ENCODE measurements around the gene P2RY12. TPM values are rescaled to one million over a fixed set of nuclear protein-coding genes. Genes with fewer than 3 reads are reported as not detected.

Gene P2RY12
- polyA plus RNA-seq, 2 of the 4 experiments (the other 2 are of a cell fraction) = not detected

GRCh38 chr3:151377768-151378385 lies 6.7 kb downstream of the P2RY12 start:
- FAIRE-seq = no peak
- no peak for DNase-seq (ENCODE audit: low read depth in 1 of 2, low spot score in 1 of 2)
- H3K27ac ChIP-seq = no peak overlapping the region
- no peak for ATAC-seq
- H3K4me3 ChIP-seq = no peak overlapping the region
- H3K4me2 ChIP-seq = no peak overlapping the region
- TF ChIP-seq HDAC2 (IDR thresholded peaks at IDR 0.05) (no peak), ZSCAN20 (CRISPR knock-in tag; IDR thresholded peaks at IDR 0.05) (no peak), BCL3 (IDR thresholded peaks at IDR 0.05) (no peak), FOSB (CRISPR knock-in tag; IDR thresholded peaks at IDR 0.05) (no peak), HOXB13 (CRISPR knock-in tag; IDR thresholded peaks at IDR 0.05; ENCODE audit: low read depth) (no peak), CHD4 (IDR thresholded peaks at IDR 0.05; ENCODE audit: borderline replicate concordance) (no peak), ZC3H11A (IDR thresholded peaks at IDR 0.05) (no peak)
- WGBS (ENCODE audit: missing lambda C conversion rate) = 79% methylated on average over 8 of the region's 8 CpGs
- CTCF ChIA-PET = no interaction called here
- no peaks in the 10 kb centered on the region for H3K9me3 ChIP-seq
- POLR2A ChIA-PET = no interaction called here
- no peaks in the 10 kb centered on the region for H3K4me1 ChIP-seq

DNA sequence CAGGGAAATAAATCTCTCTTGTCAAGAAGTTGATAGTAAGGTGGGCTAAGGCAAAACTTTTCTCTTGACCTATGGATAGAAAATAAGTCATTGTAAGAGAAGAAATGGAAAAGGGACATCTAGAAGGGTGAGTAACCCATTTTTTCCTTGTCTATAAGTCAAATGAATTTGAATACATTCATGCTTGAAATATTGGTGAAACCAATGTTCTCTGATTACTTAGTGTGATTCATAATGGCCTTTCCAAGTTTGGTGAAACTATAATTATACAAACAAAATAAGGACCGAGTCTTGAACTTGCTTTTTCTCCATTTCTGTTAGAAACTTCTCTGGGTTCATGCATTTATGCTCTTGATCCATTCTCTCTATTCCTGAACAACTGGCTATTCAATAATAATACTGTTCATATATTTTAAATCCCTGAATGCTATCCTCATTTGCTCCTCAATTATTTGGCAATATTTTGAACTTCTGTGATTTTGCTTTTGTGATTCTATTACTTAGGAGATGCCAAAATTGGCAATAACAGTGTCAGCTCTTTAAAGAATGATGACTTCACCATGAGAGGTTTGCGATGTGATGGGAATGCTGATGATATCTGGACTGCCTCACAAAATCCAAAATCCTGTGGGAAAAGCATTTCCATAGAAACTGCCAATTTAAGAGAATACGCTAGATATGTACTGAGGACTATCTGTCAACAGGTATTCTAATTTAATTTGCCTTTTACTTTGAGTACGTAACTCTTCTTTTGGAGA lies 12.3 kb downstream of the P2RY12 start:
- no peak overlapping the region for H3K27ac ChIP-seq
- no peak overlapping the region for H3K4me3 ChIP-seq
- POLR2A ChIA-PET = no interaction called here
- H3K4me1 ChIP-seq = no peaks in the 10 kb centered on the region
- DNase-seq (ENCODE audit: low read depth in 1 of 2, low spot score in 1 of 2) (no peak), FAIRE-seq (no peak), ATAC-seq (no peak)
- 85% methylated on average over 4 of the region's 4 CpGs for WGBS (ENCODE audit: missing lambda C conversion rate)
- TF ChIP-seq ESRRA (IDR thresholded peaks at IDR 0.05; ENCODE audit: borderline replicate concordance, low read length) (no peak), HOXA7 (CRISPR knock-in tag; IDR thresholded peaks at IDR 0.05) (no peak), RFX5 (IDR thresholded peaks at IDR 0.05) (no peak), RCOR1 (IDR thresholded peaks at IDR 0.05; ENCODE audit: low read depth, low read length) (no peak), TP53 (CRISPR knock-in tag; IDR thresholded peaks at IDR 0.05) (no peak), HOXB13 (CRISPR knock-in tag; IDR thresholded peaks at IDR 0.05; ENCODE audit: low read depth) (no peak), CBX8 (IDR thresholded peaks at IDR 0.05) (no peak), KDM1A (IDR thresholded peaks at IDR 0.05; ENCODE audit: low read depth) (no peak), ATOH8 (CRISPR knock-in tag; IDR thresholded peaks at IDR 0.05; ENCODE audit: low read depth) (no peak), PBX3 (IDR thresholded peaks at IDR 0.05) (no peak), EHF (CRISPR knock-in tag; IDR thresholded peaks at IDR 0.05) (no peak), ELK1 (IDR thresholded peaks at IDR 0.05; ENCODE audit: low read depth, low read length) (no peak)
- TF ChIP-seq, protein P1, sequence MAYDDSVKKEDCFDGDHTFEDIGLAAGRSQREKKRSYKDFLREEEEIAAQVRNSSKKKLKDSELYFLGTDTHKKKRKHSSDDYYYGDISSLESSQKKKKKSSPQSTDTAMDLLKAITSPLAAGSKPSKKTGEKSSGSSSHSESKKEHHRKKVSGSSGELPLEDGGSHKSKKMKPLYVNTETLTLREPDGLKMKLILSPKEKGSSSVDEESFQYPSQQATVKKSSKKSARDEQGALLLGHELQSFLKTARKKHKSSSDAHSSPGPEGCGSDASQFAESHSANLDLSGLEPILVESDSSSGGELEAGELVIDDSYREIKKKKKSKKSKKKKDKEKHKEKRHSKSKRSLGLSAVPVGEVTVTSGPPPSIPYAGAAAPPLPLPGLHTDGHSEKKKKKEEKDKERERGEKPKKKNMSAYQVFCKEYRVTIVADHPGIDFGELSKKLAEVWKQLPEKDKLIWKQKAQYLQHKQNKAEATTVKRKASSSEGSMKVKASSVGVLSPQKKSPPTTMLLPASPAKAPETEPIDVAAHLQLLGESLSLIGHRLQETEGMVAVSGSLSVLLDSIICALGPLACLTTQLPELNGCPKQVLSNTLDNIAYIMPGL (CRISPR knock-in tag; IDR thresholded peaks at IDR 0.05; ENCODE audit: borderline replicate concordance) = no peak
- TF ChIP-seq, protein P2, sequence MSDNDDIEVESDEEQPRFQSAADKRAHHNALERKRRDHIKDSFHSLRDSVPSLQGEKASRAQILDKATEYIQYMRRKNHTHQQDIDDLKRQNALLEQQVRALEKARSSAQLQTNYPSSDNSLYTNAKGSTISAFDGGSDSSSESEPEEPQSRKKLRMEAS (IDR thresholded peaks at IDR 0.05) = no peak
- TF ChIP-seq, protein P3, sequence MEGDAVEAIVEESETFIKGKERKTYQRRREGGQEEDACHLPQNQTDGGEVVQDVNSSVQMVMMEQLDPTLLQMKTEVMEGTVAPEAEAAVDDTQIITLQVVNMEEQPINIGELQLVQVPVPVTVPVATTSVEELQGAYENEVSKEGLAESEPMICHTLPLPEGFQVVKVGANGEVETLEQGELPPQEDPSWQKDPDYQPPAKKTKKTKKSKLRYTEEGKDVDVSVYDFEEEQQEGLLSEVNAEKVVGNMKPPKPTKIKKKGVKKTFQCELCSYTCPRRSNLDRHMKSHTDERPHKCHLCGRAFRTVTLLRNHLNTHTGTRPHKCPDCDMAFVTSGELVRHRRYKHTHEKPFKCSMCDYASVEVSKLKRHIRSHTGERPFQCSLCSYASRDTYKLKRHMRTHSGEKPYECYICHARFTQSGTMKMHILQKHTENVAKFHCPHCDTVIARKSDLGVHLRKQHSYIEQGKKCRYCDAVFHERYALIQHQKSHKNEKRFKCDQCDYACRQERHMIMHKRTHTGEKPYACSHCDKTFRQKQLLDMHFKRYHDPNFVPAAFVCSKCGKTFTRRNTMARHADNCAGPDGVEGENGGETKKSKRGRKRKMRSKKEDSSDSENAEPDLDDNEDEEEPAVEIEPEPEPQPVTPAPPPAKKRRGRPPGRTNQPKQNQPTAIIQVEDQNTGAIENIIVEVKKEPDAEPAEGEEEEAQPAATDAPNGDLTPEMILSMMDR (IDR thresholded peaks at IDR 0.05) = no peak
- H3K4me2 ChIP-seq = no peak overlapping the region
- CTCF ChIA-PET = interaction anchor here (0.6 kb wide), 1 partner anchor 1161 kb away, joined by 3 read pairs; no protein-coding TSS in a partner anchor
- no peaks in the 10 kb centered on the region for H3K9me3 ChIP-seq
